Posterior vena cava (tissue), 2 donors: Measurements from ENCODE around the gene M1AP. TPM values are rescaled to one million over a fixed set of nuclear protein-coding genes. Genes with fewer than 3 reads are reported as not detected.

Source experiments
- DNase-seq: peaks from one replicate; pipeline ENCODE4 v3.0.0-alpha.2; 2020; ENCODE audit warnings: low spot score
- intact Hi-C, 2 donors: fragments of 100-400 bp; cut with DNase I; formaldehyde crosslinking; loops; one replicate each; pipeline versions ENCODE4 v1.14.1 to v1.14.2; 2022 to 2023
- total RNA-seq, 2 donors: library from RNA; stranded (reverse); fragmentation: NEBNext Ultra II Directional; extraction: Animal tissue kit (Norgen Biotek cat#: 25700); gene quantifications; one replicate each; pipeline ENCODE4 v1.2.1, GENCODE V29; 2021
- donor health status: DM: yes; HTN: yes; CAD: no.
- donor health status: DM: yes; HTN: yes; CAD: no.

M1AP gene
- total RNA-seq, 2 donors from 2014 or later, result 0.19 TPM; not detected in 1

- intact Hi-C loops, result no loop called here
Measured at GRCh38 chr2:74553892-74554819, 94.0 kb downstream of the M1AP start, which contains the start of the genes DOK1 and LOXL3. TSS of gene DOK1 (plus strand) at chr2:74554720. CDS start at chr2:74554755, 35 bp downstream. TSS of gene LOXL3 (minus strand) at chr2:74553942. CDS start at chr2:74552634, 1,308 bp downstream.

GRCh38 chr2:74552914-74553811, 95.0 kb downstream of the M1AP start:
- peak; percentile 79 for DNase-seq

More at GRCh38 chr2:74553892-74554819, 94.0 kb downstream of the M1AP start, which contains the start of the genes DOK1 and LOXL3:
- peak; percentile 96 for DNase-seq

GRCh38 chr2:74551942-74552913, 95.9 kb downstream of the M1AP start:
- intact Hi-C loops, result no loop called here
- no peak for DNase-seq

More at GRCh38 chr2:74552914-74553811, 95.0 kb downstream of the M1AP start:
- intact Hi-C loops, result no loop called here

- intact Hi-C loops, result no loop called here
- no peak for DNase-seq
Measured at GRCh38 chr2:74551530-74551929, 96.6 kb downstream of the M1AP start.

GRCh38 chr2:74550231-74550630, 97.9 kb downstream of the M1AP start:
- no peak for DNase-seq
- intact Hi-C loops, result no loop called here

GRCh38 chr2:74548900-74549826, 99.0 kb downstream of the M1AP start:
- intact Hi-C loops, result no loop called here
- DNase-seq, result peak; percentile 91

- intact Hi-C loops, result no loop called here
Measured at GRCh38 chr2:74548285-74548899, 99.7 kb downstream of the M1AP start.

GRCh38 chr2:74546004-74546403, 102.1 kb downstream of the M1AP start:
- intact Hi-C loops, result no loop called here
- no peak for DNase-seq

More at GRCh38 chr2:74548285-74548899, 99.7 kb downstream of the M1AP start:
- DNase-seq, result no peak

- intact Hi-C loops, result no loop called here
Measured at GRCh38 chr2:74544634-74545033, 103.5 kb downstream of the M1AP start.

GRCh38 chr2:74542978-74543377, 105.2 kb downstream of the M1AP start:
- intact Hi-C loops, result loop anchor here in 1 of 2 donors (1.0 kb wide), 1 partner anchor 21 kb away; no protein-coding TSS in a partner anchor
- no peak for DNase-seq

More at GRCh38 chr2:74544634-74545033, 103.5 kb downstream of the M1AP start:
- DNase-seq, result no peak

- DNase-seq, result peak; percentile 94
- intact Hi-C loops, result no loop called here
Measured at GRCh38 chr2:74540291-74540690, 107.8 kb downstream of the M1AP start.

GRCh38 chr2:74538881-74539339, 109.2 kb downstream of the M1AP start:
- no peak for DNase-seq
- intact Hi-C loops, result no loop called here

- DNase-seq, result no peak
- intact Hi-C loops, result no loop called here
Measured at GRCh38 chr2:74537140-74537539, 111.0 kb downstream of the M1AP start.

- intact Hi-C loops, result no loop called here
- no peak for DNase-seq
Measured at GRCh38 chr2:74536166-74536950, 111.8 kb downstream of the M1AP start.

GRCh38 chr2:74535440-74535965, 112.6 kb downstream of the M1AP start:
- intact Hi-C loops, result no loop called here

GRCh38 chr2:74534411-74534810, 113.7 kb downstream of the M1AP start:
- intact Hi-C loops, result no loop called here
- DNase-seq, result no peak

More at GRCh38 chr2:74535440-74535965, 112.6 kb downstream of the M1AP start:
- no peak for DNase-seq
